GM19043 (cell line): Measurements from ENCODE around the gene SPRTN.
"Not testable (repeated sequence)": the region's sequence is repeated elsewhere in the genome, so short reads cannot be mapped to it uniquely, and the experiment has no call there.

ENCODE experiments used
- ATAC-seq: cut with Tn5 transposase; IDR thresholded peaks from one replicate; pipeline ENCODE4 v1.9.1; 2021; ENCODE audit warnings: low read depth; ENCODE audit not compliant: unreplicated experiment

SPRTN gene

GRCh38 chr1:231335663-231336602, 2.2 kb upstream of the SPRTN start:
- ATAC-seq, result no peak

GRCh38 chr1:231337043-231337471, 1.0 kb upstream of the SPRTN start:
- ATAC-seq, result peak; percentile 2

GRCh38 chr1:231337472-231338269, 422 bp upstream of the SPRTN start, which contains the start of gene EXOC8:
EXOC8 (minus strand) TSS chr1:231337852; CDS start chr1:231337745, 107 bp downstream.
- ATAC-seq, result peak; percentile 67

GRCh38 chr1:231340328-231341013, 2.4 kb downstream of the SPRTN start:
- ATAC-seq, result no peak

- no peak for ATAC-seq
Observed at GRCh38 chr1:231347961-231348360, 9.9 kb downstream of the SPRTN start.

- ATAC-seq, result no peak
Observed at GRCh38 chr1:231348442-231348841, 10.3 kb downstream of the SPRTN start.

- not testable (repeated sequence) for ATAC-seq
Observed at GRCh38 chr1:231348856-231349255, 10.8 kb downstream of the SPRTN start.

- ATAC-seq, result no peak
Observed at GRCh38 chr1:231351816-231352215, 13.7 kb downstream of the SPRTN start.

GRCh38 chr1:231353086-231353485, 15.0 kb downstream of the SPRTN start:
- ATAC-seq, result no peak

- no peak for ATAC-seq
Observed at GRCh38 chr1:231354330-231355020, 16.4 kb downstream of the SPRTN start.

GRCh38 chr1:231355171-231355570, 17.1 kb downstream of the SPRTN start:
- no peak for ATAC-seq

- no peak for ATAC-seq
Observed at GRCh38 chr1:231357187-231357772, 19.2 kb downstream of the SPRTN start.

- ATAC-seq, result peak; percentile 79
Observed at GRCh38 chr1:231357831-231358354, 19.8 kb downstream of the SPRTN start.

GRCh38 chr1:231359113-231359512, 21.0 kb downstream of the SPRTN start:
- ATAC-seq, result no peak

- ATAC-seq, result no peak
Observed at GRCh38 chr1:231362325-231362724, 24.2 kb downstream of the SPRTN start.

GRCh38 chr1:231363624-231364023, 25.5 kb downstream of the SPRTN start:
- ATAC-seq, result no peak

- no peak for ATAC-seq
Observed at GRCh38 chr1:231364192-231364591, 26.1 kb downstream of the SPRTN start.

GRCh38 chr1:231369282-231369681, 31.2 kb downstream of the SPRTN start:
- no peak for ATAC-seq

GRCh38 chr1:231372501-231372900, 34.4 kb downstream of the SPRTN start:
- ATAC-seq, result no peak

- ATAC-seq, result no peak
Observed at GRCh38 chr1:231374394-231374793, 36.3 kb downstream of the SPRTN start.
